Endothelial cell of umbilical vein (primary cell): ENCODE results near the gene VWA8. TPM values are rescaled to one million over a fixed set of nuclear protein-coding genes. Genes with fewer than 3 reads are reported as not detected.

ENCODE experiments used
- BruUV-seq: library from RNA; stranded (reverse); fragments of 400-500 nt; replicated peaks from 2 replicates; lab custom pipeline; 2021; lab: Mats Ljungman, UMichigan
- CTCF ChIA-PET: fragments of 300-600, 350-600 bp; sonication (Branson Sonifier 250); formaldehyde crosslinking; loops from one replicate; lab custom pipeline; 2021; ENCODE audit warnings: antibody characterized with exemption, inconsistent platforms; lab: Charles Lee
- POLR2A ChIA-PET: fragments of 300-600, 350-600 bp; sonication (Branson Sonifier 250); formaldehyde crosslinking; loops from one replicate; lab custom pipeline; 2021; ENCODE audit warnings: antibody characterized with exemption, inconsistent platforms; lab: Charles Lee
- DNase-seq: peaks from one replicate; pipeline ENCODE4 v3.0.0-alpha.2; 2011; ENCODE audit warnings: low read depth, low spot score
- FAIRE-seq: peaks from 2 replicates; lab custom pipeline; 2011; peaks lifted over from hg19 to GRCh38; lab: Jason Lieb, UNC
- H2AFZ ChIP-seq: 2 replicates; pipeline ENCODE4 v1.6.0; 2012; ENCODE audit warnings: low read depth, low read length, control low read depth, inconsistent platforms
- H3K27ac ChIP-seq: 2 replicates; pipeline ENCODE4 v1.5.1; 2011; ENCODE audit warnings: low read depth, mild to moderate bottlenecking, control low read depth, low read length, moderate library complexity; ENCODE audit not compliant: insufficient read depth
- H3K27me3 ChIP-seq, 2 experiments: 2 replicates each; pipeline versions ENCODE4 v1.6.0 to v1.6.1; 2011; ENCODE audit warnings: low read length in 2 of 2, mixed read lengths in 1 of 2; ENCODE audit not compliant: control insufficient read depth in 2 of 2, insufficient read depth in 2 of 2
- H3K36me3 ChIP-seq, 2 experiments: 2 replicates in 1 of 2; 3 replicates in 1 of 2; pipeline ENCODE4 v1.5.1; 2011; ENCODE audit warnings: low read length in 2 of 2, mild to moderate bottlenecking in 1 of 2, moderate library complexity in 1 of 2; ENCODE audit not compliant: control insufficient read depth in 2 of 2, insufficient read depth in 2 of 2; ENCODE audit errors: extremely low read depth in 1 of 2
- H3K4me1 ChIP-seq: 3 replicates; pipeline ENCODE4 v1.5.1; 2011; ENCODE audit warnings: mild to moderate bottlenecking, low read length; ENCODE audit not compliant: control insufficient read depth, insufficient read depth; ENCODE audit errors: extremely low read depth
- H3K4me2 ChIP-seq: 2 replicates; pipeline ENCODE4 v1.6.1; 2011; ENCODE audit warnings: low read length, control low read depth, mixed read lengths; ENCODE audit not compliant: insufficient read depth
- H3K4me3 ChIP-seq, 3 experiments: fragments of 200-600 bp in 1 of 3; sonication (generic), shearing (Covaris generic) in 1 of 3; replicated peaks in 1 of 3; 2 replicates each; pipeline ENCODE4 v1.5.1; 2011 to 2016; ENCODE audit warnings: control low read depth in 3 of 3, low read length in 3 of 3, mild to moderate bottlenecking in 2 of 3, inconsistent platforms in 1 of 3, low read depth in 1 of 3, moderate library complexity in 1 of 3; ENCODE audit not compliant: insufficient read depth in 1 of 3
- H3K79me2 ChIP-seq: 2 replicates; pipeline ENCODE4 v1.6.0; 2012; ENCODE audit warnings: low read length, inconsistent platforms; ENCODE audit not compliant: control insufficient read depth, insufficient read depth
- H3K9ac ChIP-seq: replicated peaks from 2 replicates; pipeline ENCODE3; 2011; ENCODE audit warnings: low read length, control low read depth; ENCODE audit not compliant: insufficient read depth; ENCODE audit errors: extremely low read depth
- H3K9me1 ChIP-seq: replicated peaks from 3 replicates; pipeline ENCODE4 v1.6.0; 2011; ENCODE audit warnings: mild to moderate bottlenecking, low read length; ENCODE audit not compliant: control insufficient read depth, insufficient read depth; ENCODE audit errors: extremely low read depth
- H3K9me3 ChIP-seq: replicated peaks from 2 replicates; pipeline ENCODE4 v1.5.1; 2012; ENCODE audit warnings: low read length, inconsistent platforms; ENCODE audit not compliant: control insufficient read depth, insufficient read depth
- H4K20me1 ChIP-seq: replicated peaks from 2 replicates; pipeline ENCODE3; 2011; ENCODE audit warnings: mild to moderate bottlenecking, low read length; ENCODE audit not compliant: control insufficient read depth, insufficient read depth; ENCODE audit errors: extremely low read depth
- CTCF ChIP-seq, 2 donors: IDR thresholded peaks; 1 replicate in 1 of 2; 2 replicates in 1 of 2; pipeline ENCODE4 v1.5.1; 2011; ENCODE audit warnings: low read length in 2 of 2, mild to moderate bottlenecking in 2 of 2, moderate library complexity in 2 of 2, control low read depth in 1 of 2, inconsistent platforms in 1 of 2, low read depth in 1 of 2; ENCODE audit not compliant: insufficient read depth in 1 of 2; ENCODE audit errors: extremely low read depth in 1 of 2
- EZH2 ChIP-seq: IDR thresholded peaks from 2 replicates; pipeline ENCODE4 v1.6.1; 2012; ENCODE audit warnings: borderline replicate concordance, low read depth, mild to moderate bottlenecking, moderate library complexity, low read length, inconsistent platforms; ENCODE audit not compliant: severe bottlenecking
- FOS ChIP-seq: IDR thresholded peaks from 2 replicates; pipeline ENCODE4 v1.6.1; 2011; ENCODE audit warnings: mild to moderate bottlenecking, low read length, moderate library complexity, borderline replicate concordance; ENCODE audit not compliant: insufficient read depth
- GATA2 ChIP-seq: IDR thresholded peaks from 2 replicates; pipeline ENCODE4 v1.7.0; 2011; ENCODE audit warnings: low read depth, mild to moderate bottlenecking, moderate library complexity, mixed read lengths, low read length; ENCODE audit not compliant: insufficient read length, insufficient read depth
- JUN ChIP-seq: IDR thresholded peaks from 2 replicates; pipeline ENCODE4 v1.6.1; 2011; ENCODE audit warnings: borderline replicate concordance, low read depth; ENCODE audit not compliant: insufficient read length, insufficient read depth
- MAX ChIP-seq: IDR thresholded peaks from 2 replicates; pipeline ENCODE4 v1.6.1; 2011; ENCODE audit not compliant: insufficient read depth, insufficient read length
- MYC ChIP-seq: IDR thresholded peaks from one replicate; pipeline ENCODE4 v1.6.1; 2011; ENCODE audit warnings: mild to moderate bottlenecking, low read depth, low read length
- POLR2A ChIP-seq: IDR thresholded peaks from 2 replicates; pipeline ENCODE4 v1.6.1; 2012; ENCODE audit warnings: low read depth, mild to moderate bottlenecking, control low read depth, low read length
- POLR2AphosphoS5 ChIP-seq: IDR thresholded peaks from 2 replicates; pipeline ENCODE4 v1.6.1; 2012; ENCODE audit warnings: low read depth, mild to moderate bottlenecking, control low read depth, low read length, moderate library complexity; ENCODE audit not compliant: insufficient read depth
- dilution Hi-C: fragments of 300-500 bp; cut with MboI; formaldehyde crosslinking; loops from one replicate; pipeline ENCODE4 v1.15.0; 2019; ENCODE audit warnings: low sequenced_read_pairs; ENCODE audit not compliant: extremely low pct_ligation_motif_present
- intact Hi-C: fragments of 100-400 bp; cut with micrococcal nuclease; formaldehyde crosslinking; loops from one replicate; pipeline ENCODE4 v1.10.0; 2022
- polyA plus RNA-seq, 4 experiments: library from polyadenylated mRNA; depleted of rRNA in 3 of 4; stranded (reverse) in 3 of 4; unstranded in 1 of 4; fragments of >200 nt; gene quantifications; 2 replicates each; pipeline versions ENCODE4 v1.2.1 to v1.2.3, GENCODE V29; 2011 to 2012; ENCODE audit warnings: missing spikeins in 1 of 4
- total RNA-seq: library from RNA; stranded (reverse); gene quantifications from 2 replicates; pipeline ENCODE4 v1.2.3, GENCODE V29; 2021

VWA8 gene
- total and polyA plus RNA-seq, 2 donors (not counting 3 experiments of a cell fraction or from before 2014, with no cell fraction given): 2.9 to 11.3 TPM

GRCh38 chr13:41568143-41568971, 392.6 kb downstream of the VWA8 start:
- Histone ChIP-seq H3K9me1 (no peaks in the 10 kb centered on the region), H3K79me2 (no peaks in the 10 kb centered on the region), H3K27ac (no peak overlapping the region), H3K4me3 (no peak overlapping the region), H3K9ac (no peak overlapping the region), H2AFZ (no peak overlapping the region), H3K36me3 (no peaks in the 10 kb centered on the region), H3K27me3 (no peaks in the 10 kb centered on the region), H4K20me1 (no peaks in the 10 kb centered on the region), H3K4me1 (peaks cover 32% of the 10 kb centered on the region), H3K4me2 (no peak overlapping the region), H3K9me3 (no peaks in the 10 kb centered on the region)
- BruUV-seq: no TSS peak
- FAIRE-seq (no peak), DNase-seq (no peak)
- POLR2A ChIA-PET: no interaction called here
- dilution Hi-C loops (no loop called here), intact Hi-C loops (loop anchor here (10.0 kb wide), 1 partner anchor 76 kb away; no protein-coding TSS in a partner anchor)
- CTCF ChIA-PET: interaction anchor here (1.6 kb wide), 2 partner anchors 82 to 83 kb away, joined by 4 read pairs; no protein-coding TSS in a partner anchor
- no peak for TF ChIP-seq EZH2
- no peak for TF ChIP-seq POLR2A
- TF ChIP-seq POLR2AphosphoS5: no peak
- no peak for TF ChIP-seq JUN
- TF ChIP-seq MAX: no peak
- TF ChIP-seq FOS: no peak
- no peak for TF ChIP-seq CTCF (IDR thresholded peaks at IDR 0.05; ENCODE audit: extremely low read depth in 1 of 2, insufficient read depth in 1 of 2, low read depth in 1 of 2, low read length in 2 of 2)
- TF ChIP-seq MYC: no peak
- no peak for TF ChIP-seq GATA2
